SK-N-SH treated with all-trans-retinoic acid at 6 μM for 48 hours (cell line): ENCODE measurements around the gene USP46.

Experiments
- ATAC-seq: fragments of 200-7000 bp; cut with Tn5 transposase; 3 replicates; pipeline ENCODE4 v1.9.1; 2020; ENCODE audit warnings: mild to moderate bottlenecking, moderate library complexity
- ARNTL ChIP-seq: fragments of 450-650 bp; formaldehyde crosslinking; IDR thresholded peaks from 2 replicates; pipeline ENCODE4 v1.5.0; 2020; ENCODE audit warnings: low read depth, mild to moderate bottlenecking, moderate library complexity, borderline replicate concordance
- BACH2 ChIP-seq: fragments of 250-450 bp; sonication (Bioruptor Pico); IDR thresholded peaks from 2 replicates; pipeline ENCODE4 v1.9.0; 2021; ENCODE audit warnings: mild to moderate bottlenecking, borderline replicate concordance
- CSDC2 ChIP-seq: fragments of 250-450 bp; sonication (Bioruptor Pico); IDR thresholded peaks from 2 replicates; pipeline ENCODE4 v1.5.0; 2020; ENCODE audit warnings: mild to moderate bottlenecking, moderate library complexity
- ESRRG ChIP-seq: fragments of 250-450 bp; sonication (Bioruptor Pico); IDR thresholded peaks from 2 replicates; pipeline ENCODE4 v1.6.1; 2021; ENCODE audit warnings: mild to moderate bottlenecking
- GLIS3 ChIP-seq: fragments of 250-450 bp; sonication (Bioruptor Pico); IDR thresholded peaks from 2 replicates; pipeline ENCODE4 v1.5.0; 2020; ENCODE audit warnings: mild to moderate bottlenecking, moderate library complexity
- ISL1 ChIP-seq: fragments of 250-450 bp; sonication (Bioruptor Pico); IDR thresholded peaks from 2 replicates; pipeline ENCODE4 v2.1.2; 2022; ENCODE audit warnings: mild to moderate bottlenecking, moderate library complexity
- OSR1 ChIP-seq: fragments of 250-450 bp; sonication (Bioruptor Pico); IDR thresholded peaks from 2 replicates; pipeline ENCODE4 v1.8.0; 2022; ENCODE audit warnings: moderate library complexity, mild to moderate bottlenecking, inconsistent platforms
- PPARA ChIP-seq: fragments of 250-450 bp; sonication (Bioruptor Pico); IDR thresholded peaks from 2 replicates; pipeline ENCODE4 v1.5.0; 2020; ENCODE audit warnings: mild to moderate bottlenecking, borderline replicate concordance
- RARB ChIP-seq: fragments of 250-450 bp; sonication (Bioruptor Pico); IDR thresholded peaks from 2 replicates; pipeline ENCODE4 v1.8.0; 2021; ENCODE audit warnings: mild to moderate bottlenecking, moderate library complexity
- SNAI2 ChIP-seq: fragments of 250-450 bp; sonication (Bioruptor Pico); IDR thresholded peaks from 2 replicates; pipeline ENCODE4 v1.5.0; 2020; ENCODE audit warnings: mild to moderate bottlenecking, moderate library complexity
- TCF4 ChIP-seq: fragments of 250-450 bp; sonication (Bioruptor Pico); IDR thresholded peaks from 2 replicates; pipeline ENCODE4 v1.8.0; 2021; ENCODE audit warnings: mild to moderate bottlenecking, moderate library complexity, borderline replicate concordance
- TOX ChIP-seq: fragments of 250-450 bp; sonication (Bioruptor Pico); IDR thresholded peaks from 2 replicates; pipeline ENCODE4 v1.8.0; 2021; ENCODE audit warnings: mild to moderate bottlenecking, moderate library complexity, borderline replicate concordance
- ZC3H10 ChIP-seq: fragments of 250-450 bp; sonication (Bioruptor Pico); IDR thresholded peaks from 2 replicates; pipeline ENCODE4 v1.5.1; 2021; ENCODE audit warnings: mild to moderate bottlenecking, moderate library complexity
- ZFP3 ChIP-seq: fragments of 250-450 bp; sonication (Bioruptor Pico); IDR thresholded peaks from 2 replicates; pipeline ENCODE4 v1.5.0; 2020; ENCODE audit warnings: mild to moderate bottlenecking, moderate library complexity
- ZFP30 ChIP-seq: fragments of 450-650 bp; formaldehyde crosslinking; IDR thresholded peaks from 2 replicates; pipeline ENCODE4 v1.5.0; 2022; ENCODE audit warnings: mild to moderate bottlenecking, moderate library complexity
- ZNF565 ChIP-seq: fragments of 450-650 bp; formaldehyde crosslinking; conservative IDR thresholded peaks from 2 replicates; pipeline ENCODE4 v1.5.0; 2020; ENCODE audit warnings: low read depth, mild to moderate bottlenecking, moderate library complexity
- ZNF70 ChIP-seq: fragments of 450-650 bp; formaldehyde crosslinking; IDR thresholded peaks from 2 replicates; pipeline ENCODE4 v1.5.0; 2020; ENCODE audit warnings: mild to moderate bottlenecking, moderate library complexity
- ZNF8 ChIP-seq: fragments of 450-650 bp; formaldehyde crosslinking; IDR thresholded peaks from 2 replicates; pipeline ENCODE4 v1.5.0; 2020; ENCODE audit warnings: mild to moderate bottlenecking, moderate library complexity
- TF ChIP-seq, protein P1 (sequence below): fragments of 250-450 bp; sonication (Bioruptor Pico); IDR thresholded peaks from 2 replicates; pipeline ENCODE4 v1.8.0; 2021; ENCODE audit warnings: low read depth, mild to moderate bottlenecking, moderate library complexity, borderline replicate concordance
- TF ChIP-seq, protein P2 (sequence below): fragments of 250-450 bp; sonication (Bioruptor Pico); IDR thresholded peaks from 2 replicates; pipeline ENCODE4 v1.5.1; 2021; ENCODE audit warnings: mild to moderate bottlenecking, moderate library complexity
- TF ChIP-seq, protein P3 (sequence below): fragments of 250-450 bp; sonication (Bioruptor Pico); IDR thresholded peaks from 2 replicates; pipeline ENCODE4 v1.5.0; 2020; ENCODE audit warnings: mild to moderate bottlenecking, moderate library complexity
- TF ChIP-seq, protein P4 (sequence below): fragments of 250-450 bp; sonication (Bioruptor Pico); IDR thresholded peaks from 2 replicates; pipeline ENCODE4 v1.5.1; 2020; ENCODE audit warnings: low read depth, mild to moderate bottlenecking, moderate library complexity

USP46 gene

DNA sequence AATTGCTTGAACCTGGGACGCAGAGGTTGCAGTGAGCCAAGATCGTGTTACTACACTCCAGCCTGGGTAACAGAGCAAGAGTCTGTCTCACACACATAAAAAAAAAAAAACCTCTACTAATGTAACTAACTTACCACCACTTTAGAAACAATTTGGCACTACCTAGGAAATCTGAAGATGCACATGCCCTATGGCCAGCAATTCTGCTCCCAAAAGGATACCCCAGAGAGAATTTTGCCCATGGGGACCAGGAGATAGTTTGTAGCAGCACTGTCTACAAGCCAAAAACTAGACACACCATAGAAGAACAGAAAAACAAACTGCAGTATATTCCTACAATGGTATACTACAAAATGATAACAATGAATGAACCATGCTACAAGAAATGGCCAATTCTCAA lies 37.5 kb downstream of the USP46 start:
- ATAC-seq: no peak
- TF ChIP-seq ZNF565 (CRISPR knock-in tag): no peak
- TF ChIP-seq, all 23 proteins: peak for 0

DNA sequence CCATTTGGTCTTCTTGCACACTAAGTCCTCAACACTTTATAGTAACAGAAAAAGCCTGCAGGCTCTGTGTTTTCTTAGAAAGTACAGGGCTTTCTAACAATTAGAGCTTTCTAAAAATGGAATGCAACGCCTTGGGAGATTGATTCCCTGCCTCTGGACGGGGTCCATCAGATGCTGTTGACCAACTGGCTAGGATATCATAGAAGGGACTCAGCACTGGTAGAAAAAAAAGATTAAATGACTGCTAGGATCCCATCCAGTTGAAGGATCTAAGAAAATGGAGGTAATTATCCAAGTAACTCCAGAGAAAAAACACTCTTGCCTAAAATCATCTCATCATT lies 39.5 kb downstream of the USP46 start:
- TF ChIP-seq ZNF70 (CRISPR knock-in tag) (no peak), SNAI2 (CRISPR knock-in tag) (no peak), ARNTL (CRISPR knock-in tag) (no peak), TOX (CRISPR knock-in tag) (no peak), ZFP30 (CRISPR knock-in tag) (no peak), OSR1 (no peak), ZNF565 (CRISPR knock-in tag) (no peak), ESRRG (CRISPR knock-in tag) (no peak), PPARA (CRISPR knock-in tag) (no peak), RARB (CRISPR knock-in tag) (no peak), ZFP3 (CRISPR knock-in tag) (no peak), BACH2 (CRISPR knock-in tag) (no peak), ISL1 (no peak), GLIS3 (no peak)
- TF ChIP-seq, protein P1, sequence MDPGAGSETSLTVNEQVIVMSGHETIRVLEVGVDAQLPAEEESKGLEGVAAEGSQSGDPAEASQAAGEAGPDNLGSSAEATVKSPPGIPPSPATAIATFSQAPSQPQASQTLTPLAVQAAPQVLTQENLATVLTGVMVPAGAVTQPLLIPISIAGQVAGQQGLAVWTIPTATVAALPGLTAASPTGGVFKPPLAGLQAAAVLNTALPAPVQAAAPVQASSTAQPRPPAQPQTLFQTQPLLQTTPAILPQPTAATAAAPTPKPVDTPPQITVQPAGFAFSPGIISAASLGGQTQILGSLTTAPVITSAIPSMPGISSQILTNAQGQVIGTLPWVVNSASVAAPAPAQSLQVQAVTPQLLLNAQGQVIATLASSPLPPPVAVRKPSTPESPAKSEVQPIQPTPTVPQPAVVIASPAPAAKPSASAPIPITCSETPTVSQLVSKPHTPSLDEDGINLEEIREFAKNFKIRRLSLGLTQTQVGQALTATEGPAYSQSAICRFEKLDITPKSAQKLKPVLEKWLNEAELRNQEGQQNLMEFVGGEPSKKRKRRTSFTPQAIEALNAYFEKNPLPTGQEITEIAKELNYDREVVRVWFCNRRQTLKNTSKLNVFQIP (CRISPR knock-in tag): no peak
- TF ChIP-seq, protein P2, sequence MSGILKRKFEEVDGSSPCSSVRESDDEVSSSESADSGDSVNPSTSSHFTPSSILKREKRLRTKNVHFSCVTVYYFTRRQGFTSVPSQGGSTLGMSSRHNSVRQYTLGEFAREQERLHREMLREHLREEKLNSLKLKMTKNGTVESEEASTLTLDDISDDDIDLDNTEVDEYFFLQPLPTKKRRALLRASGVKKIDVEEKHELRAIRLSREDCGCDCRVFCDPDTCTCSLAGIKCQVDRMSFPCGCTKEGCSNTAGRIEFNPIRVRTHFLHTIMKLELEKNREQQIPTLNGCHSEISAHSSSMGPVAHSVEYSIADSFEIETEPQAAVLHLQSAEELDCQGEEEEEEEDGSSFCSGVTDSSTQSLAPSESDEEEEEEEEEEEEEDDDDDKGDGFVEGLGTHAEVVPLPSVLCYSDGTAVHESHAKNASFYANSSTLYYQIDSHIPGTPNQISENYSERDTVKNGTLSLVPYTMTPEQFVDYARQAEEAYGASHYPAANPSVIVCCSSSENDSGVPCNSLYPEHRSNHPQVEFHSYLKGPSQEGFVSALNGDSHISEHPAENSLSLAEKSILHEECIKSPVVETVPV (CRISPR knock-in tag): no peak
- TF ChIP-seq, protein P3, sequence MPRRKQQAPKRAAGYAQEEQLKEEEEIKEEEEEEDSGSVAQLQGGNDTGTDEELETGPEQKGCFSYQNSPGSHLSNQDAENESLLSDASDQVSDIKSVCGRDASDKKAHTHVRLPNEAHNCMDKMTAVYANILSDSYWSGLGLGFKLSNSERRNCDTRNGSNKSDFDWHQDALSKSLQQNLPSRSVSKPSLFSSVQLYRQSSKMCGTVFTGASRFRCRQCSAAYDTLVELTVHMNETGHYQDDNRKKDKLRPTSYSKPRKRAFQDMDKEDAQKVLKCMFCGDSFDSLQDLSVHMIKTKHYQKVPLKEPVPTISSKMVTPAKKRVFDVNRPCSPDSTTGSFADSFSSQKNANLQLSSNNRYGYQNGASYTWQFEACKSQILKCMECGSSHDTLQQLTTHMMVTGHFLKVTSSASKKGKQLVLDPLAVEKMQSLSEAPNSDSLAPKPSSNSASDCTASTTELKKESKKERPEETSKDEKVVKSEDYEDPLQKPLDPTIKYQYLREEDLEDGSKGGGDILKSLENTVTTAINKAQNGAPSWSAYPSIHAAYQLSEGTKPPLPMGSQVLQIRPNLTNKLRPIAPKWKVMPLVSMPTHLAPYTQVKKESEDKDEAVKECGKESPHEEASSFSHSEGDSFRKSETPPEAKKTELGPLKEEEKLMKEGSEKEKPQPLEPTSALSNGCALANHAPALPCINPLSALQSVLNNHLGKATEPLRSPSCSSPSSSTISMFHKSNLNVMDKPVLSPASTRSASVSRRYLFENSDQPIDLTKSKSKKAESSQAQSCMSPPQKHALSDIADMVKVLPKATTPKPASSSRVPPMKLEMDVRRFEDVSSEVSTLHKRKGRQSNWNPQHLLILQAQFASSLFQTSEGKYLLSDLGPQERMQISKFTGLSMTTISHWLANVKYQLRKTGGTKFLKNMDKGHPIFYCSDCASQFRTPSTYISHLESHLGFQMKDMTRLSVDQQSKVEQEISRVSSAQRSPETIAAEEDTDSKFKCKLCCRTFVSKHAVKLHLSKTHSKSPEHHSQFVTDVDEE (CRISPR knock-in tag): no peak
- no peak for ATAC-seq

DNA sequence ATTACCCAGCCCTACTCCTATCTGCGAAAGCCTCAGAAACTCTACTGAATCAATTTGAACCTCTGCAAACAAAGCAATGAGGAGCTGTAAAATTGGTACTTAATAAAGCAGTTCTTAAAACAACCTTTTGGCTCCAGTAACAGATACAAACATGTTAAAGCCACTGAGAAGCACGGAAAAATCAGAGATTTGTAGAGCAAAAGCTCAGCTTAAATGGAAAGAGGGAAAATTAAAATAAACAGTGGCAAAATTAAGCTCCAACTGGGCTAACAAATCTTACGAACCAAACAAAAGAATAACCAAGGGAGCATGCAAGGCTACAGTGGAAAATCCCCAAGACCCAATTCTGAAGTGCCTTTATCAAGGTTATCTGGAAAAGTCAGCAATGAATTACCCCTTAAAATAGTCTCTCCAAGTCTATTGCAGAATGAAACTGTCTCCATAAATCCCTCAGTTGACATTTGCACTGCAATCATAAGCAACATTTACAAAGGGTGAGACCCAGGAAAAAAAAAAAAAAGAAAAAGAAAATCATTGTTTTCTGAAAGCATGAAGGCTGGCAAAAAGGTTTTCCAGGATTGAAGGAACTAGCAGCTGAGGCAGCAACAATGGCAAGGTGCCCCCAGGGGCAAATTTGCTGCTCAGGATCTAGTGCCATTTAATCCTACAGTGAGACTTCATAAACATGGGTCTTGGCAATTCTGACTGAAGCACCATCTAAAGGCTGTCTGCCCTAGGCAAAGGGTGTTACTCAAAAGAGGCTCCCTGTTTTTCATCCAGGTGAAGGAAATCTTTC lies 40.1 kb downstream of the USP46 start:
- TF ChIP-seq CSDC2 (CRISPR knock-in tag) (no peak), PPARA (CRISPR knock-in tag) (no peak), OSR1 (no peak), BACH2 (CRISPR knock-in tag) (no peak), RARB (CRISPR knock-in tag) (no peak), ZFP3 (CRISPR knock-in tag) (no peak), ISL1 (no peak), TOX (CRISPR knock-in tag) (no peak), GLIS3 (no peak), ESRRG (CRISPR knock-in tag) (no peak), SNAI2 (CRISPR knock-in tag) (no peak), TCF4 (no peak), ZNF8 (CRISPR knock-in tag) (no peak), ZNF565 (CRISPR knock-in tag) (no peak), ZC3H10 (no peak)
- TF ChIP-seq, protein P4, sequence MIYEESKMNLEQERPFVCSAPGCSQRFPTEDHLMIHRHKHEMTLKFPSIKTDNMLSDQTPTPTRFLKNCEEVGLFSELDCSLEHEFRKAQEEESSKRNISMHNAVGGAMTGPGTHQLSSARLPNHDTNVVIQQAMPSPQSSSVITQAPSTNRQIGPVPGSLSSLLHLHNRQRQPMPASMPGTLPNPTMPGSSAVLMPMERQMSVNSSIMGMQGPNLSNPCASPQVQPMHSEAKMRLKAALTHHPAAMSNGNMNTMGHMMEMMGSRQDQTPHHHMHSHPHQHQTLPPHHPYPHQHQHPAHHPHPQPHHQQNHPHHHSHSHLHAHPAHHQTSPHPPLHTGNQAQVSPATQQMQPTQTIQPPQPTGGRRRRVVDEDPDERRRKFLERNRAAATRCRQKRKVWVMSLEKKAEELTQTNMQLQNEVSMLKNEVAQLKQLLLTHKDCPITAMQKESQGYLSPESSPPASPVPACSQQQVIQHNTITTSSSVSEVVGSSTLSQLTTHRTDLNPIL (CRISPR knock-in tag): no peak
- TF ChIP-seq, protein P2 (CRISPR knock-in tag): no peak
- no peak for ATAC-seq
